Thymus (tissue), 11 donors: ENCODE data around the gene CTNNA2. TPM values are rescaled to one million over a fixed set of nuclear protein-coding genes. Genes with fewer than 3 reads are reported as not detected.

ENCODE experiments used
- DNase-seq, 9 donors: peaks; one replicate each; pipeline ENCODE4 v3.0.0-alpha.2; 2013; ENCODE audit warnings: low spot score in 9 of 9, low read depth in 6 of 9, missing footprints in 1 of 9
- H3K27ac ChIP-seq, 2 donors: one replicate each; pipeline ENCODE4 v1.5.1; 2013; ENCODE audit warnings: control low read depth in 1 of 2, low read depth in 1 of 2, low read length in 1 of 2, mild to moderate bottlenecking in 1 of 2, moderate library complexity in 1 of 2
- H3K27me3 ChIP-seq, 2 donors: one replicate each; pipeline ENCODE4 v1.5.1; 2013; ENCODE audit warnings: low read length in 1 of 2; ENCODE audit not compliant: control insufficient read depth in 2 of 2, insufficient read depth in 1 of 2
- H3K36me3 ChIP-seq, 2 donors: one replicate each; pipeline ENCODE4 v1.5.1; 2013; ENCODE audit warnings: low read length in 1 of 2, mild to moderate bottlenecking in 1 of 2, moderate library complexity in 1 of 2; ENCODE audit not compliant: control insufficient read depth in 2 of 2, insufficient read depth in 2 of 2
- H3K4me1 ChIP-seq, 2 donors: one replicate each; pipeline ENCODE4 v1.5.1; 2013; ENCODE audit warnings: low read length in 2 of 2; ENCODE audit not compliant: control insufficient read depth in 2 of 2, insufficient read depth in 2 of 2
- H3K4me3 ChIP-seq, 2 donors: one replicate each; pipeline ENCODE4 v1.5.1; 2013; ENCODE audit warnings: low read length in 2 of 2, control low read depth in 1 of 2, mild to moderate bottlenecking in 1 of 2
- H3K9me3 ChIP-seq, 2 donors: one replicate each; pipeline ENCODE4 v1.5.1; 2013; ENCODE audit warnings: low read length in 1 of 2, mild to moderate bottlenecking in 1 of 2; ENCODE audit not compliant: control insufficient read depth in 2 of 2, insufficient read depth in 1 of 2
- WGBS: extraction: QIAGEN DNeasy Blood & Tissue Kit; methylation state at CpG from one replicate; pipeline ENCODE4 v1.1.7; 2013; 5-methylcytosine and 5-hydroxymethylcytosine counted together
- polyA plus RNA-seq: library from polyadenylated mRNA; stranded (reverse); fragments of 200-250 nt; gene quantifications from one replicate; pipeline ENCODE4 v1.2.3, GENCODE V29; 2013
- total RNA-seq: library from RNA; stranded (reverse); fragments of 120-200 nt; gene quantifications from one replicate; pipeline ENCODE4 v1.2.4, GENCODE V29; 2013
- donor health status: healthy.

The CTNNA2 gene
- total and polyA plus RNA-seq, 2 donors = 0.16 to 0.19 TPM

DNA sequence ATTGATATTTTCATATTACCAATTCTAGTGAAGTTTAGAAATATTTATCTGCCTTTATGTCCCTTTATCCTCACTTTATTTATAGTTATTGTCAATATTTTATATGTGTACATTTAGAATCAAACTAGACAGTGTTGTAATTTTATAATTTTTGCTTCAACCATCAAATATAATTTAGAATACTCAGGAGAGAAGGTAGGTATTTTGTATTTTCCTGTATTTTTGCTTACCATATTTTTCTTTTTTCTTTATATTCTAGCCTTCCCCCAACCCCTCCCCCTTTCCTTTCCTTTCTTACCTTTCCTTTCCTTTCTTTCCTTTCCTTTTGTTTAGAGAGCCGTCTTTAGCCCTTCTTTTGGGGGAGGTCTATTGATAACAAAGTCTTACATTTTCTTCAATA, 651.5 kb downstream of the CTNNA2 start:
- Histone ChIP-seq H3K36me3 (no peaks in the 10 kb centered on the region), H3K27me3 (no peaks in the 10 kb centered on the region), H3K9me3 (peaks cover 0 to 4% of the 10 kb centered on the region in 2 donors), H3K4me3 (no peak overlapping the region), H3K4me1 (no peaks in the 10 kb centered on the region), H3K27ac (no peak overlapping the region)
- WGBS = 35% methylated on average over 1 of the region's 1 CpG
- DNase-seq = no peak

- DNase-seq = no peak
- peaks cover 0 to 4% of the 10 kb centered on the region in 2 donors for H3K9me3 ChIP-seq
- H3K4me3 ChIP-seq = no peak overlapping the region
- no peaks in the 10 kb centered on the region for H3K36me3 ChIP-seq
- H3K27ac ChIP-seq = no peak overlapping the region
- no peaks in the 10 kb centered on the region for H3K4me1 ChIP-seq
- H3K27me3 ChIP-seq = no peaks in the 10 kb centered on the region
- 53% methylated on average over 3 of the region's 3 CpGs for WGBS
These were observed 653.8 kb downstream of the CTNNA2 start for GRCh38 chr2:80166483-80167171.

DNA sequence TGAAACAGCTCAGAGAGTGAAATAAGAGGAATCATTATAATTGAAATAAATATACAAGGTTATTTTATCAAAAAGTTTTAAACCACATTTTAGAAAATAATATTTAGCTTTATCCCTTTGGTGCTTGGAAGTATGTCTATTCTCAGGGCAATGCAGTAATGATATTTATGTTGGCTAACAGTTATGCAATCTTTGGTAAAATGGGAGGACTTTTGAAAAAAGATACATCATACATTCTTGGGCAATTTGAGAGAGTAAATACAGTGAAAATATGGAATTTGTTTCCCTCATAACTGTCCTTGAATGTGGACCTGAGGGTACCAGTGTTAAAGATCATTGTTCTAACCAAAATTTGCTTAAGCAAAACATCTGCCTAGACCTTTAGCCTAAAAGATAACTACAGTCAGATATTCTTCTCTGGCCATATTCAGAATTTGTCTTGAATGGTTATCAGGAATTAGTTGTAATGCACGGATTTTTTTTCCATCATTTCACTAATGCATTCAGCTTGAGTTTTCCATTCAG, 654.5 kb downstream of the CTNNA2 start:
- 83% methylated on average over 1 of the region's 1 CpG for WGBS

GRCh38 chr2:80168037-80168436, 655.2 kb downstream of the CTNNA2 start:
- Histone ChIP-seq H3K4me3 (no peak overlapping the region), H3K9me3 (peaks cover 0 to 4% of the 10 kb centered on the region in 2 donors), H3K36me3 (no peaks in the 10 kb centered on the region), H3K4me1 (no peaks in the 10 kb centered on the region), H3K27ac (no peak overlapping the region), H3K27me3 (no peaks in the 10 kb centered on the region)
- no peak for DNase-seq
- 33% methylated on average over 2 of the region's 2 CpGs for WGBS

More for the DNA sequence above, 654.5 kb downstream of the CTNNA2 start:
- H3K36me3 ChIP-seq = no peaks in the 10 kb centered on the region
- H3K27me3 ChIP-seq = no peaks in the 10 kb centered on the region
- H3K4me3 ChIP-seq = no peak overlapping the region
- peaks cover 0 to 4% of the 10 kb centered on the region in 2 donors for H3K9me3 ChIP-seq
- no peaks in the 10 kb centered on the region for H3K4me1 ChIP-seq
- DNase-seq = no peak
- H3K27ac ChIP-seq = no peak overlapping the region

GRCh38 chr2:80168801-80169200, 656.0 kb downstream of the CTNNA2 start:
- Histone ChIP-seq H3K4me3 (no peak overlapping the region), H3K36me3 (no peaks in the 10 kb centered on the region), H3K4me1 (no peaks in the 10 kb centered on the region), H3K27ac (no peak overlapping the region), H3K27me3 (no peaks in the 10 kb centered on the region), H3K9me3 (peaks cover 0 to 4% of the 10 kb centered on the region in 2 donors)
- 94% methylated on average over 7 of the region's 7 CpGs for WGBS
- DNase-seq = no peak

GRCh38 chr2:80169811-80170594, 657.2 kb downstream of the CTNNA2 start:
- no peak for DNase-seq
- Histone ChIP-seq H3K9me3 (peaks cover 0 to 4% of the 10 kb centered on the region in 2 donors), H3K4me3 (no peak overlapping the region), H3K27me3 (no peaks in the 10 kb centered on the region), H3K36me3 (no peaks in the 10 kb centered on the region), H3K4me1 (no peaks in the 10 kb centered on the region), H3K27ac (no peak overlapping the region)
- 73% methylated on average over 3 of the region's 3 CpGs for WGBS

DNA sequence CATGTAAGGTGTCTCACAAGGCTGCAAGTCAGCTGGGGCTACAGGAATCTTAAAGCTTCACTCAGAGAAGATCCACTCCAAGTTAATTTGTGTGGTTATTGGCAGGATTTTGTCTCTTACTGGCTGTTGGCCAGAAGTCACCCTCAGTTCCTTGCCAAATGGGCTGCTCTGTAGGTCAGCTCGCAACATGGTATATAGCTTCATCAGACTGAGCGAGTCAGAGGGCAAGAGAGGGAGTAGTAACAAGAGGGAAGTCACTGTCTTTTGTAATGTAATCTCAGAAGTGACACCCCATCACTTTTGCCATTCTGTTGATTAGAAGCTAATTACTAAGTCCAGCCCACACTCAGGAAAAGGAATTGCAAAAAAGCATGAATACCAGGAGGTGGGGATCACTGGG, 672.2 kb downstream of the CTNNA2 start:
- H3K27ac ChIP-seq = no peak overlapping the region
- no peaks in the 10 kb centered on the region for H3K9me3 ChIP-seq
- H3K36me3 ChIP-seq = no peaks in the 10 kb centered on the region
- DNase-seq = no peak
- H3K27me3 ChIP-seq = no peaks in the 10 kb centered on the region
- 65% methylated on average over 2 of the region's 2 CpGs for WGBS
- H3K4me1 ChIP-seq = no peaks in the 10 kb centered on the region
- H3K4me3 ChIP-seq = no peak overlapping the region

GRCh38 chr2:80186262-80186661, 673.4 kb downstream of the CTNNA2 start:
- Histone ChIP-seq H3K4me3 (no peak overlapping the region), H3K36me3 (no peaks in the 10 kb centered on the region), H3K27ac (no peak overlapping the region), H3K4me1 (no peaks in the 10 kb centered on the region), H3K9me3 (no peaks in the 10 kb centered on the region), H3K27me3 (no peaks in the 10 kb centered on the region)
- 90% methylated on average over 2 of the region's 2 CpGs for WGBS
- DNase-seq = no peak

DNA sequence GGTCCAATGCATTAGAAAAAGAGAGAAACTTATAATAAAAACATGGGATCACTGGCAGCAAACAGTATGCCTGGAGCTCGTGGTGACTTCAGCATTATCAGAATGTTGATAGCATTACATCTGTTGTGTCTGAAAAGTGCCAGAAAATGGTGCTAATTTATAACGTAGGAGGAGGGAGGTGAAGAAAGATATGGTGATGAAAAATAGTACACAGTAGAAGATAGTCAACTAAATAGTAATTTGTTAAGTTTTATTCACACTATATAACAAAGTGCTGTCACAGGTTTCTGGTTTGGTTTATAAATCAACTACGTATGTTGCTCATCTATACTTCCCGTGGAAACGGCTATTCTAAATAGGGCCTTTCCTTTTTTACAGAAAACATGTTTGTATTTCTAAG, 674.3 kb downstream of the CTNNA2 start:
- no peaks in the 10 kb centered on the region for H3K4me1 ChIP-seq
- H3K4me3 ChIP-seq = no peak overlapping the region
- no peak for DNase-seq
- no peaks in the 10 kb centered on the region for H3K27me3 ChIP-seq
- no peaks in the 10 kb centered on the region for H3K36me3 ChIP-seq
- no peak overlapping the region for H3K27ac ChIP-seq
- no peaks in the 10 kb centered on the region for H3K9me3 ChIP-seq
- WGBS = 74% methylated on average over 5 of the region's 5 CpGs
